Cortex of kidney (tissue), 1 donor: Measurements from ENCODE around the gene DDX51.
"Not testable (repeated sequence)": the region's sequence is repeated elsewhere in the genome, so short reads cannot be mapped to it uniquely, and the experiment has no call there.

Experiments
- DNase-seq: peaks from one replicate; lab custom pipeline; 2025; lab: John Stamatoyannopoulos, UW

DDX51 gene

GRCh38 chr12:132154941-132155770 lies 11.0 kb upstream of the DDX51 start:
- DNase-seq, result no peak

GRCh38 chr12:132154341-132154761 lies 10.2 kb upstream of the DDX51 start:
- DNase-seq, result no peak

- no peak for DNase-seq
These were observed 9.6 kb upstream of the DDX51 start for GRCh38 chr12:132153501-132154340.

- DNase-seq, result no peak
These were observed 8.8 kb upstream of the DDX51 start for GRCh38 chr12:132152953-132153352.

GRCh38 chr12:132152411-132152821 lies 8.3 kb upstream of the DDX51 start:
- no peak for DNase-seq

GRCh38 chr12:132151766-132152410 lies 7.8 kb upstream of the DDX51 start:
- no peak for DNase-seq

GRCh38 chr12:132151145-132151765 lies 7.1 kb upstream of the DDX51 start:
- DNase-seq, result no peak

GRCh38 chr12:132150780-132151144 lies 6.6 kb upstream of the DDX51 start:
- no peak for DNase-seq

GRCh38 chr12:132149526-132149925 lies 5.4 kb upstream of the DDX51 start:
- not testable (repeated sequence) for DNase-seq

GRCh38 chr12:132148368-132149045 lies 4.4 kb upstream of the DDX51 start:
- DNase-seq, result no peak

- DNase-seq, result no peak
These were observed 3.6 kb upstream of the DDX51 start for GRCh38 chr12:132147423-132148367.

- no peak for DNase-seq
These were observed 2.8 kb upstream of the DDX51 start for GRCh38 chr12:132146772-132147422.

GRCh38 chr12:132146098-132146497 lies 2.0 kb upstream of the DDX51 start:
- no peak for DNase-seq

GRCh38 chr12:132145334-132145733 lies 1.2 kb upstream of the DDX51 start:
- no peak for DNase-seq

GRCh38 chr12:132144810-132145168 lies 670 bp upstream of the DDX51 start:
- no peak for DNase-seq

GRCh38 chr12:132143336-132144071 lies 615 bp downstream of the DDX51 start:
- no peak for DNase-seq

- DNase-seq, result no peak
These were observed 1.3 kb downstream of the DDX51 start for GRCh38 chr12:132142679-132143335.

GRCh38 chr12:132141976-132142678 lies 2.0 kb downstream of the DDX51 start:
- no peak for DNase-seq
